Skeletal muscle tissue (tissue), 4 donors: ENCODE results near the gene NAT8L. TPM values are rescaled to one million over a fixed set of nuclear protein-coding genes. Genes with fewer than 3 reads are reported as not detected.

Experiments used
- H3K27ac ChIP-seq: one replicate; pipeline ENCODE4 v1.7.0; 2013; ENCODE audit warnings: mild to moderate bottlenecking, low read depth, low read length, inconsistent platforms
- H3K27me3 ChIP-seq, 3 donors: one replicate each; pipeline ENCODE4 v1.7.0; 2013; ENCODE audit warnings: low read length in 3 of 3; ENCODE audit not compliant: control insufficient read depth in 3 of 3, insufficient read depth in 3 of 3
- H3K36me3 ChIP-seq, 3 donors: one replicate each; pipeline ENCODE4 v1.7.0; 2013; ENCODE audit warnings: low read length in 3 of 3; ENCODE audit not compliant: control insufficient read depth in 3 of 3, insufficient read depth in 3 of 3
- H3K4me1 ChIP-seq, 3 donors: one replicate each; pipeline ENCODE4 v1.7.0; 2013; ENCODE audit warnings: low read length in 3 of 3, mild to moderate bottlenecking in 3 of 3; ENCODE audit not compliant: control insufficient read depth in 3 of 3, insufficient read depth in 3 of 3
- H3K4me3 ChIP-seq, 3 donors: one replicate each; pipeline ENCODE4 v1.7.0; 2013; ENCODE audit warnings: low read length in 3 of 3
- H3K9ac ChIP-seq, 3 donors: one replicate each; pipeline ENCODE4 v1.7.0; 2013; ENCODE audit warnings: low read length in 3 of 3, mild to moderate bottlenecking in 3 of 3, moderate library complexity in 2 of 3, low read depth in 1 of 3
- H3K9me3 ChIP-seq, 3 donors: one replicate each; pipeline ENCODE4 v1.7.0; 2013; ENCODE audit warnings: low read length in 3 of 3; ENCODE audit not compliant: control insufficient read depth in 3 of 3
- total RNA-seq: library from RNA; depleted of rRNA; stranded (reverse); fragments of >200 nt; gene quantifications from one replicate; pipeline ENCODE4 v1.2.3, GENCODE V29; 2014
- donor health status: Osteomylitis.

The NAT8L gene
- total RNA-seq, 1 donor from 2014 or later = 1.0 TPM

DNA sequence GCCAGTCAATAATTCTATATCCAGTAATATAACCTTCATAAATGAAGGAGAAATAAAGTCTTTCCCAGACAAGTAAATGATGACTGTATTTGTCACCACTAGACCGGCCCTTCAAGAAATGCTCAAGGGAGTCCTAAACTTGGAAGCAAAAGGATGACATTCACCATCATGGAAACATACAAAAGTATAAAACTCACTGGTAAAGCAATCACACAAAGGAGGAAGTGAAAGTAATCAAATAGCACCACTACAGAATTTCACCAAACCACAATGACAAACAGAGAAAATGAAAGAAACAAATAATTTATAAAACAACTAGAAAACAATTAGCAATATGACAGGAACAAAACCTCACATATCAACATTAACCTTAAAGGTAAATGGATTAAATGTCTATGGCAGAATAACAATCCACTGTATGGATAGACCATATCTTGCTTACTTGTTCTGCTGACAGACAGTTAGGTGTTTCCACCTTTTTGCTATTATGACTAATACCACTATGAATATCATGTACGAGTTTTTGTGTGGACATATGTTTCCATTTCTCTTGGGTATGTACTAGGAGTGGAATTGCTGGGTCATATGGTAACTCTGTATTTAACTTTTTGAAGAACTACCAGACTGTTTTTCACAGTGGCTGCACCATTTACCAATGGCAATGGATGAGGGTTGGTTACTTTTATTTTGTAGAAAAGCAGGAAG, 44.9 kb downstream of the NAT8L start:
- no peaks in the 10 kb centered on the region for H3K36me3 ChIP-seq
- H3K27ac ChIP-seq = no peak overlapping the region
- H3K4me1 ChIP-seq = no peaks in the 10 kb centered on the region
- no peaks in the 10 kb centered on the region for H3K27me3 ChIP-seq
- no peak overlapping the region for H3K9ac ChIP-seq
- peaks cover 5 to 14% (median 12%) of the 10 kb centered on the region in 3 donors for H3K9me3 ChIP-seq
- no peak overlapping the region for H3K4me3 ChIP-seq

DNA sequence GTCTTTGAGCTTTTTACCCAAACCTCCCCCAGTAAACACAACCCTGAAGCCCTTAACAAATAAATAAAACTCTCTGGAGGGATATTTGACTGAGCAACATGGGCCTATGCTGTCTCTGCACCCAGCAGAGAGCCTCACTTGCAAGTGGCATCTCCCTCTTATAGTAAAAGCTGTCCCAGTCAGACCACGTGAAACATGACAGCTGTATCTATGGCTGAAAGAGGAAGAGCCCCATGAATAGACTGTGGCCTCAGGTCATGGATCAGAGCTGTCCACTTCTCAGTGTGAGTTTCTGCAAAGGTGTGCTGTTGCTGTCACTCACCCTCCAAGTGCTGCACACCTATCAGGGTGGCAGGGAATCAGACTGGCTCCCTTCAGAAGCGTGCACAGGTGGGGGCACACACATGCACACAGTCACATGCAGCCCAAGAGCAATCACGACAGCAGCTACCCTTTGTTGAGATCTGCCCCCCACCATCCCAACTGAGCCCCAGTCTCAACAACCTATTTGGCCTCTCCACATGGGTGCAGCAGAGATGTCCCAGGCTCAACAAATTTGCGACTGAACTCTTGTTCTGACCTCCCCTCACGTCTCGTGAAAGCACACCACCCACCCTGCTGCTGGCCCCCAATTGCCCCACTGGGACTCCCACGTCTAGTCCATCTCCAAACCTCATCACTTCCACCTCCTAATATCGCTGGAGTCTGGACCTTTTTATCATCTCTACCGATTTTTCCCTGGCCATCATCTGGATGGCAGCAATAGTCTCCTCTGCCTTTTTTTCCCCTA, 45.6 kb downstream of the NAT8L start:
- Histone ChIP-seq H3K27me3 (no peaks in the 10 kb centered on the region), H3K27ac (no peak overlapping the region), H3K9me3 (peaks cover 5 to 14% (median 12%) of the 10 kb centered on the region in 3 donors), H3K36me3 (no peaks in the 10 kb centered on the region), H3K4me1 (no peaks in the 10 kb centered on the region), H3K4me3 (no peak overlapping the region), H3K9ac (no peak overlapping the region)

DNA sequence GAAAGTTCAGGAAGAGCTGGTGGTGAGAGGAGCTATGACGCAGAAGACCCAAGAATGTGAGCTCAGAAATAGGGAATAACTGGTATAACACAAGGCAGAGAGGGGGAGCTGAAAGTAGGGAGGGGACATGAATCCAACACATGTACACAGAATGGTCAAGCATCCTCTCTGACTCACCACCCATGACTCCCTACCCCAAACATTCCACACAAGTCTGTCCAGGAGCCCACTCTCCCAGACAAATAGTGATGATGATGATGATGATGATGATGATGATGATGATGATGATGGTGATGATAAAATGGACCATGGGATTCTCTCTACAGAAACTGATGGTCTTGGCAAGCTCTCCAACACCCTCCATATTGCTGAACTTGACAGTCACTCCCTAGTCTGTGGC, 46.4 kb downstream of the NAT8L start:
- no peak overlapping the region for H3K4me3 ChIP-seq
- H3K36me3 ChIP-seq = no peaks in the 10 kb centered on the region
- no peaks in the 10 kb centered on the region for H3K27me3 ChIP-seq
- no peak overlapping the region for H3K9ac ChIP-seq
- peaks cover 5 to 14% (median 12%) of the 10 kb centered on the region in 3 donors for H3K9me3 ChIP-seq
- no peaks in the 10 kb centered on the region for H3K4me1 ChIP-seq
- no peak overlapping the region for H3K27ac ChIP-seq

- Histone ChIP-seq H3K9ac (no peak overlapping the region), H3K36me3 (no peaks in the 10 kb centered on the region), H3K27me3 (no peaks in the 10 kb centered on the region), H3K27ac (no peak overlapping the region), H3K4me3 (no peak overlapping the region), H3K4me1 (no peaks in the 10 kb centered on the region), H3K9me3 (no peaks in the 10 kb centered on the region)
Measured at GRCh38 chr4:2116687-2117400, 57.7 kb downstream of the NAT8L start.

Other genes starting within 250 kb of the NAT8L start
- 32.4 TPM for gene LETM1, start 203.2 kb upstream of the NAT8L start, total RNA-seq
- gene NSD2, start 187.9 kb upstream of the NAT8L start, total RNA-seq = 41.8 TPM
- gene NELFA, start 50.4 kb upstream of the NAT8L start, total RNA-seq = 15.1 TPM
- 6.8 TPM for gene HAUS3, start 182.8 kb downstream of the NAT8L start, total RNA-seq
- 4.2 TPM for gene POLN, start 182.8 kb downstream of the NAT8L start, total RNA-seq
- 21.4 TPM for gene MXD4, start 202.8 kb downstream of the NAT8L start, total RNA-seq